HG02588 (cell line): Measurements from ENCODE around the gene AKNA.

Experiments
- ATAC-seq: cut with Tn5 transposase; IDR thresholded peaks from one replicate; pipeline ENCODE4 v1.9.1; 2021; ENCODE audit warnings: mild to moderate bottlenecking, moderate library complexity; ENCODE audit not compliant: unreplicated experiment

The AKNA gene

GRCh38 chr9:114396558-114397218 is 8.9 kb upstream of the AKNA start:
- ATAC-seq: no peak

DNA sequence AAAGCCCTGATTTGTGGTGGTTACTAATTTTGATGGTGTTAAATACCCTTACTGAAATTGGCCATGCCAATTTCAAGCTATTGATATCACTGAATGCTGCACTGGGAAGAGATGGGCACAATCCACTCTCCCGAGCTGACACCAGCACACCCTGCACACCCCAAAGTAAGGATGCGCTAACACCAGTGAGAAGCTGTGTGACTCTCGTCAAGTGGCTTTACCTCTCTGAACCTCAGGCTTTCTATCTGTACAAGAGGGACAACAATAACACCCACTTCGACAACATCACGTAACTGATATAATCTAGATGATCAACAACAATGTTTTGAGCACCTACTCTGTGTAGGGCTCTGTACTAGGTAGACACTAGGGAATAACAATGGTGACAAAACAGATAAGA is 8.0 kb upstream of the AKNA start:
- ATAC-seq: no peak

DNA sequence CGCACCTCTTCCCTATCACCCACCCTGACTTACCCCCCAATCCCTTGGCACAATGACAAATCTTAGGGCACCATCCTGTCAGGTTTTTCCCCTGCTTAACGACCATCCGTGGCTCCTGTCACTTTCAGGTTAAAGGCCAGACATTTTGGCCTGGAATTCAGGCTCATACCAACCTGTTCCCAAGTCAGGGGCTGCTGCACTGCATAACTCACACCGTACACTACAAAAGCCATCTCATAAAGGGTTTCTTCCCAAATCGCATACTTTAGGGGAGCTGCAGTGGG is 7.5 kb upstream of the AKNA start:
- ATAC-seq: no peak

DNA sequence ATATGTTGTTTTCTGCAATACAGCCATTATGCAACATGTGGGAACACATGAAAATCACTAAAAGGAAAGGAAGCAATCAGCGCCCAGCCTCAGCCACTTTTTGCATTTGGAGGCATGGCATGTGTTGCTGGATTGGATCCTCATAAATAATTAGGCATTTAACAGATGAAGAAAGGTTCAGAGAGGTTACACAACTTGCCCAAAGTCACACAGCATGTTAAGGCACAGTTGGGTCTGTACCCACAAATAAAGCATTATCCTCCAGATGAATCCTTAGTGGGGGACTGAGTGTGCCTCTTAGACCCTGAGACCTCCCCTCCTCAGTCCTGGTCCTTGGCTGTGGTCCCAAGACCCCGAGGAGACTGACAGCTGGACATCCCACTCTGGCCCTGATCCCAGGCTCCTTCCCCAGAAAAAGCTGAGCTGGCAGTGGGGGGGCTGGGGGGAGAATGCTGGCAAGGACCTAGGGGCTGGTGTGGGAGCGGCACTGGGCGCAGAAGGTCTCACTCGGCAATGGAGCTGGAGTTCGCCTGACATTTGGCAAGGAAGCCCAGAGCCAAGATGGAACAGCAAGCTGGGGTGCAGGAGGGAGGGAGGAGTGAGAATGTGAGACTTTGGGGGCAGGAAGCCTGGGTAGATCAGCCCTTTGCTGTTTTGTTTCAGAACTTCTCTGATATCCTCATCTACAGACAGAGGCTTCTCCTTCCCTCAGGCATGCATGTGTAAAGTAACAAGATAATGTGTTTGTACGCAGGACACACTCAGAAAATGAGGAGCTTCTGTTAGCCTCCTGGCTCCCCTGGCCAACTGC is 6.9 kb upstream of the AKNA start:
- ATAC-seq: no peak

DNA sequence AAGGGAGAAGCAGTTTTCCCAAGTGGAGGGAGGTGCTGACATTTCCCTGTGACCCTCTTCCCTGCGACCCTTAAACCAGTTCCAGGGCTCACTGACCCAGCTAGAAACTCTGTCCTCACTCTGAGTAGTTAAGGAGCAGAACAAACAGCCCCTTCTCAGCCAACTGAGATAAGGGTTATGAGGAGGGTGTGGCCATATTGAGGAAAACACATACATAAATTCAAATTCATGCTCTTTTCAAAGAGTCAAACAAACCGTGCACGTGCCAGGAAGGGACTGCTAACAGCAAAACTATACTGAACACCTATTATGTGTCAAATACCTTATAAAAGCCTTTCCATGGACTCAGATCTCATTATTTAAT is 4.9 kb upstream of the AKNA start:
- ATAC-seq: no peak

GRCh38 chr9:114390952-114391351 is 3.2 kb upstream of the AKNA start:
- ATAC-seq: no peak

DNA sequence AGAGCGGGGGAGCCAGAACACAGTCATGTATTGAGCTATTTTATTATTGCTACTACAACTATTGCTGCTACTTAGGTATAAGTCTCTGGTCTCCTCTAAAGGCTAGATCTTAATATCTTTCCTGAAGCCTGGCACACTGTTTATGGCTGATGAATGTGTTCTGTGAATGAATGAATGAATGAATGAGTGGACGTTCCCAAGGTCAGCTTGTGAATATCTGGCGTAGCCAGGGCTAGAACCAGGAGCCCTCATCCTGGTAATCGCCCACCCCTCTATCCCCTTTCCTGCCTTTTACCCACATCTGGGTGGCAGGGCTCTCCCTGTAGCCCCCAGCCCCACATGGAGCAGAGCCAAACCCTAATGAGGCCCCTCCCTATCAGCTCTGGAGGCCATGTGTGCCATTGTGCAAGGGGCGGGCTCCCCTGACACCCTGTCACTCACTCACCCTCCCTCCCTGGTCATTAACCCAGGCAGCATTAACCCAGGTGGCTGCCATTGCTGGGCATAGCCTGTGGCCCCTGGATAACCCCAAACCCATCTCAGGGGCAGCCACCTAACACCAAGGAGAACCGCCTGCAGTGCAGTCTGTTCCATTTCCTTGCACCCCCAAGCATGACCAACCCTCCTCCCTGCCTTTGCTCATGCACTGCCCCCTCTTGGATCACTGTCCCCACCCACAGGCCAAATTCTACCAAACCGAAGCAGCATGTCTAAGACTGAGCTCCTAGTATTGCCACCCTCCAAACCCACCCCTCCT is 2.0 kb upstream of the AKNA start:
- ATAC-seq: no peak

DNA sequence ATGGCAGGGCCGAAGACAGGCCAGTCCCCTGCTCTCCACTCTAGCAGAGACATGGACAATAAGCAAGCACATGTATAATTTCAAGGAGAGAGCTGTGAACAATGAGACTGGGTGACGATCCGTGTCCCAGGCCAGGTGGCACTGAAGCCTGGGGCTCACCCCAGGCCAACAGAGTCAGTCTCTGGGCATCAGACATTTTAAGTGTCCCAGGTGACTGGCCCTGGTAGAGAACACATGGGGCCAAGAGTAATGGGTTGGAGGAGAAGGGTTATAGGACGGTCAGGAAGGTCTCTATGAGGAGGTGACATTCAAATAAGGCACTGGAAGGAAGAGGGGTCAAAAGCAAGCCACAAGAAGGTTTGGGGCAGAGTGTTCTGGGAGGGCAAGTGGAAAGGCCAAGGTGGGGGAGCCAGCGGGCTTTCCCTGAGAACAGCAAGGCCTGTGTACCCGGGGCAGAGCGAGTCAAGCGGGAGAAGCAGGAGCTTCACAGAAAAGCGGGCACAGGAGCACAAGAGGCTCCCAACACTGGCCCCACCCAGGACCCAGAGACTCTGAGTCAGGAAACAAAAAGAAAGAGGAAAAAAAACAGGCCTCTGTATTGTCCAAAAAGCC is 1.1 kb upstream of the AKNA start:
- no peak for ATAC-seq

DNA sequence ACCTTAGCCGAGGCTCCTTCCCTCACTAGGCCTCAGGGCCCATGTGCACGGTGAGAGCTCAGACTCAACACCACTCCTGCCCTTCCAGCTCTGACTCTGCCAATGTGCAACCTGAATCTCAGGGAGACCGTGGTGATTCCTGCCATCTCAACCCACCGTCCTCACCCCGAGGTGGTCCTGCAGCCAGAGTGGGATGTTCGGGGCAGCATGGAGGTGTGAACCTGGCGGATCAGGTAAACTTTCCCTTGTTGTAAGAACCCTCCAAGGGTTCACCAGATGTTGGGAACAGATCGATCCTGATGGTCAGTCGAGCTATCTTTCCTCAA is 538 bp upstream of the AKNA start:
- ATAC-seq: no peak

DNA sequence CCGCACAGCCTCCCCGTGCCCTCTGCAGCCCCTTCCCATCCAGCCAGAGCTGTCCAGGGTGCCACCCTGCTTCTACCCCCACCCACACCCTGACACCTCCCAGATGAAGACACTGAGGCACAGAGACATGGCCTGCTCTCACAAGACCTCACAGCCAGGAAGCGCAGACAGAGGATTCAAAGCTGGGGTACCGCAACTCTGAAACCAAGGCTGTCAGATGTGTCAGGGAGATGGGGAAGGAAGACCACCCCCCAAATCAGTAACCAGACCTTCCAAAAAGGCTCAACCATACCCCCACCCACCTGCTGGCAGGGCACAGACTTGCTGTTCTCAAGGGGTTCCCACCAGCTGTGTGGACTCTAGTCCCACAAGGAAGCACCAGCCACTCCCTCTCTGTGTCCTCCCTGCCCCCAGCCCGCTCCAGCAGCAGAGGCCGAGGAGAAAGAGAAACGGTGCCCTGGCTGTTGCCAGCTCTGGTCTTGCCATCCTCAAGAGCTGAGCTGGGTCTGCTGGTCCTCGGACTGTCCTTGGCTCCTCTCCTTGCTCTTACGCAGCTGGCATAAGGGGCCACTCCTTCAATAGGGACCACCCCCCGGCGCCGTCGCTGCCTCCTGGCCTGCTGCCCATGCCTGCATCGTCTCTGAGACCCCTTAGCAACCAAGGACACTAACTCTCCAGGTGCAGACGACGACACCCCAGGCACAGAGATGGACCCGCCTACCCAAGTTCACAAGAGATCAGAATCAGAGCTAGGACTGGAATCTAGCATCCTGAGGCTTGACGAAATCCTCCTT is 699 bp downstream of the AKNA start:
- ATAC-seq: no peak

GRCh38 chr9:114386361-114386885 is 1.4 kb downstream of the AKNA start:
- no peak for ATAC-seq

GRCh38 chr9:114385397-114386181 is 2.2 kb downstream of the AKNA start:
- ATAC-seq: peak; percentile 83

DNA sequence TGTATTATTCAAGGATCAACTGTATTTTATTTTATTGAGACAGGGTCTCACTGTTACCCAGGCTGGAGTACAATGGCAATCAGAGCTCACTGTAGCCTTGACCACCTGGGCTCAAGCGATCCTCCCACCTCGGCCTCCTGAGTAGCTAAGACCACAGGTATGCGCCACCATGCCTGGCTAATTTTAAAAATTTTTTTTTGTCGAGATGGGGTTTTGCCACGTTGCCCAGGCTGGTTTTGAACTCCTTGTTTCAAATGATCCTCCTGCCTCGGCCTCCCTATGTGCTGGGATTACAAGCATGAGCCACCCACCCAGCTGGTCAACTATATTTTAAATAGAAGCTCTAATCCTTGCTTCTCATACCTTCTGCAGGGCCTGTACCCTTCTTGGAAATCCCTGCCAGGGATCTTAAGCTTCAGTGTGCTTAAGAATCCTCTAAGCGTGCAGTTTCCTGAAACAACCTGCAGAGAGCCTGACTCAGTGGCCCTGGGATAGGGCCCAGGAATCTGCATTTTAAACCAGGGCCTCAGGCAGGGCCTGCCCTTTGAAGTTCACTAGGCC is 2.9 kb downstream of the AKNA start:
- no peak for ATAC-seq

DNA sequence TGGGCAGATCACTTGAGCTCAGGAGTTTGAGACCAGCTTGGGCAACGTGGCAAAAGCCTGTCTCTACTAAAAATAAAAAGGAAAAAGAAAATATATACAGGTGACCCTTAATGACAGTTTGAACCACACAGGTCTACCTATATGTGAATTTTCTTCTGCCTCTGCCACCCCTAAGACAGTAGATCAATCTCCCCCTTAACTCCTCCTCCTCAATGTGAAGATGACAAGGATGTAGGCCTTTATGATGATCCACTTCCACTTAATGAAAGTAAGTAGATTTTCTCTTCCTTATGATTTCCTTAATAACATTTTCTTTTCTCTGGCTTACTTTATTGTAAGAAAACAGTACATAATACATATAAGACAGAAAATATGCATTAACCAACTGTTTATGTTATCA is 3.4 kb downstream of the AKNA start:
- ATAC-seq: no peak

GRCh38 chr9:114383521-114384231 is 4.1 kb downstream of the AKNA start:
- no peak for ATAC-seq

- ATAC-seq: peak; percentile 21
Measured at GRCh38 chr9:114382699-114383520, 4.9 kb downstream of the AKNA start.

DNA sequence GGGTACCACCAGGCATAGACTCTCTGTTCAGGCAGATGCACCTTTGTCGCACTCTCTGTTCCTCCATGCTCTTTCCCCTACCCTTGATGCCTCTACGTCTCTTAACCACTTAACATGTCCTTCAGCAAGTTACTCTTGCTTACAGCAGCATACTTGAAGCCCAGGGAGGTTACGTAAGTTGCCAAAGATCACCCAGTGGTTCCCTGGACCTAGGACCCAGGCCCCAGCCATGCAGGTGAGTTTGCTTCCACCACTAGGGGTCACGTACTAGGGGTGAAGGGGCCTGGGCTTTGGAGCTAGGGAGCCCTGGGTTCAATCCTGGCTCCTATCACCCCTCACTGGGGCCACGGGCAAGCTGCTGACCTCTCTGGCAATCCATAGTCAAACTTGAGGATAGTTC is 8.9 kb downstream of the AKNA start:
- no peak for ATAC-seq

GRCh38 chr9:114378016-114378415 is 9.8 kb downstream of the AKNA start:
- ATAC-seq: no peak
